ENCODE data around the gene PCSK2.

- TF ChIP-seq CTCF (IDR thresholded peaks at IDR 0.05; ENCODE audit: control extremely low read depth in 1 of 3, insufficient read depth in 1 of 3, low read depth in 1 of 3, low read length in 3 of 3) (no peak), EZH2 (IDR thresholded peaks at IDR 0.05; ENCODE audit: low read depth, low read length, severe bottlenecking) (no peak), POLR2AphosphoS5 (IDR thresholded peaks at IDR 0.05; ENCODE audit: low read depth, low read length) (no peak), SP1 (IDR thresholded peaks at IDR 0.05; ENCODE audit: low read depth, low read length) (no peak), SP2 (IDR thresholded peaks at IDR 0.05; ENCODE audit: low read length) (no peak)
Measured at GRCh38 chr20:17300113-17300512, 73.3 kb downstream of the PCSK2 start.

Data from H1 (cell line).